ENCODE results near the gene CACNA2D4.
"Not testable (repeated sequence)": the region's sequence is repeated elsewhere in the genome, so short reads cannot be mapped to it uniquely, and the experiment has no call there.

CACNA2D4 gene

DNA sequence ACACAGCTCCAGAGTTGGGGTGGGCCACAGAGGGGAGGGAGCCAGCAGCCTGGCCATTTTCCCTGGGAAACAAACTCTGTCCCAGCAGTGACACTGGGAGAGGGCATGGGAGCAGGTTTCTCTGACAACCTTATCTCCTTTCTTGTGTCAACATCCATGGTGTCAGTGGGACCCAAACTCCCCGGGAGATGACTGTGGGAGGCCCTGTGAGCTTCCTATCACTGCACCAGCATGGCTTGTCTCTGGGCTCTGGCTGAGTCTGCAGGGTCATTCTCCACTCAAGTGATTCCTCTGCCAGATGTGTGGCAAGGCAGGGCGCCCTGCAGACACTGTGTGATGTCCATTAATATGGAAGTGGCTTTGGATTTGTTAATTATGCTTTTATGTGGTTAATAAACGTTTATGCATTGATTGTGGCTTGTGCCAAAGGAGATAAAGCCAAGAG lies 88.0 kb downstream of the CACNA2D4 start:
- no peak for DNase-seq

DNA sequence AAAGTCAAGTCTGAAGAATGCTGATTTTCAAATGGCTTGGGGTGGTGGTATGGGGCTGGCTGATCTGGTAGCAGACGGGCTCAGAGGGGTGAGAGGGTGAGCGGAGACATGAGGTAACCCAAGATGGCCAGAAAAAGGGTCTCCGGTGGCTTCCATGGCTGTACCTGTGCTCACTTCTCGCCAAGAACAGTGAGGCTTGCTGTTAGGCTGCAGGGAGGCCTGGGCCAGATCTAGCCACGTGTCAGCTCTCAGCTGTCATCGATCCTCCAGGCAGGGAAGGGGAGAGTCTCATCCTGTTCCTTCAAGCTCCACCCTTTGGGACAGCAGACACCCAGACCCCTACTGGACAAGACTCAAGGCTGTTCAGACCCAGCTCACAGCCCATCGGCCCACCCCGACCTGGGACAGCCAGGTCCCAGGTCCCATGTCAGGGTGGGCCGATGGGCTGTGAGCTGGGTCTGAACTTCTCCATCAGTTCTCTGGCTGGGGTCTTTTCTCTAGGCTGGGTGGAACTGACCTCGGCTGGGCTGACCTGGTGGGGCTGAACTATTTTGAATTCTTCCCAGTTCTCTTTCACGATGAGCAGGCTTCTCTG lies 89.0 kb downstream of the CACNA2D4 start:
- no peak for DNase-seq

DNA sequence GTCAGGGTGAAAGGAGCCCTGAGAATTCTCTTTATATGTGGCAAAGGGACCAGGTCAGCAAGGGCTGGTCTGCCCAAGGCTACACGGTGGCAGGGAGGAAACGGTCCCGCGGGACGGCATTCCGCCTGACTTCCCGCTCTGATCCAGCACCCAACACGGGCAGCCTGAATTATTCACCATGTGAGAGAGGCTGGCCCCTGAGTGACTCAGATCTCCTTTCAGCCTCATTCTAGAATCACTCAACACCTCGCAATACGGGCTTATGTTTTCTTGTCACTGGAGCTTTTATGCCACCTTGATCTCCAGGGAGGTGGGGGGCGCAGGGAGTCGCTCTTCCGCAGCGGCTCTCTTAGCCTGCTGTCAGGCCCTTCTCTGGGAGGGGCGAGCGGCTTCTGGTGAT lies 89.6 kb downstream of the CACNA2D4 start:
- no peak for DNase-seq

DNA sequence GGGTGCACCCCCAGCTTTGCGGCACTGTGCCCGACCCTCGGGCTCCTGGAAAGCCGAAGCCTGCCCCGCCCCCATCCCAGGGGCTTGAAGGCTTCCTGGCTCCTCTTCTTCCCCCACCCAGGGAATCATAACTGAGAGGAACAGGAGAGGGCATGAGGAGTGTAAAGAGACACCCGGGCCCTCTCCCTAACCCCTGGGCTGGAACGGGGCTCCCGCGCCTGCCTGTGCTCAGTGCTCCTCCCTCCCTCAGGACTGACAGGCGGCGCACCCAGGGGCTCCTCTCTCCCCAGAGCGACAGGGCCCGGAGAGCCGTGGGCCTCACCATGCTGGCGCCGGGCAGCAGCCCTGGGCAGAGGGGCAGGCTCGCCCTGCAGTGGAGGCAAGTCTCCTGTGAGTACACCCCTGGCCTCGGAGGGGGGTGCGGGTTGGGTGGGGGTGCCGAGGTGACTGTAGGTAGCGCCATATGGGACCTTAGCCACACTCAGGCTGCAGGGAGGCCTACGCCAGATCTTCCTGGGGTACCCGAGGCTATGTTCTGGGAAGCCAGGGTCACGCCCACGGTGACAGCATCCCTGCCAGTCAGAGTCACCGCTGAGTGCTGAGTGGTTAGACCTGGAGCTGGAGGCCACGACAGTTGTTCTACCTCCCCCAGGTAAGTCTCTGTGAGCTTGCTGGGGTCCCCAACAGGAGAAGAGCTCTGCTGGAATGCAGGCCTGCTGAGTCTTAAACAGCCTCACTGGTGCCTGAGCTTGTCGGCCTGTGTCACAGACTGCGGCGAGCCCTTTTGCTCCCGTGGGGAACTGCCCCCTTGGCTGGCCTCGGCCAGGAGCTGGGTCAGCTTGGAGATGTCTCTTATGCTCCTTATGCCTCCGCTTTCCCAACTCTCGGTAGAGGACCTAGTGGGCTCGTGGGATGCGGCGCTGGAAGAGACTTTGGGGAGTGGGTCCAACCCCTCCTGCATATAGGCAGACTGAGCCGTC lies 90.3 kb downstream of the CACNA2D4 start:
- no peak for DNase-seq

DNA sequence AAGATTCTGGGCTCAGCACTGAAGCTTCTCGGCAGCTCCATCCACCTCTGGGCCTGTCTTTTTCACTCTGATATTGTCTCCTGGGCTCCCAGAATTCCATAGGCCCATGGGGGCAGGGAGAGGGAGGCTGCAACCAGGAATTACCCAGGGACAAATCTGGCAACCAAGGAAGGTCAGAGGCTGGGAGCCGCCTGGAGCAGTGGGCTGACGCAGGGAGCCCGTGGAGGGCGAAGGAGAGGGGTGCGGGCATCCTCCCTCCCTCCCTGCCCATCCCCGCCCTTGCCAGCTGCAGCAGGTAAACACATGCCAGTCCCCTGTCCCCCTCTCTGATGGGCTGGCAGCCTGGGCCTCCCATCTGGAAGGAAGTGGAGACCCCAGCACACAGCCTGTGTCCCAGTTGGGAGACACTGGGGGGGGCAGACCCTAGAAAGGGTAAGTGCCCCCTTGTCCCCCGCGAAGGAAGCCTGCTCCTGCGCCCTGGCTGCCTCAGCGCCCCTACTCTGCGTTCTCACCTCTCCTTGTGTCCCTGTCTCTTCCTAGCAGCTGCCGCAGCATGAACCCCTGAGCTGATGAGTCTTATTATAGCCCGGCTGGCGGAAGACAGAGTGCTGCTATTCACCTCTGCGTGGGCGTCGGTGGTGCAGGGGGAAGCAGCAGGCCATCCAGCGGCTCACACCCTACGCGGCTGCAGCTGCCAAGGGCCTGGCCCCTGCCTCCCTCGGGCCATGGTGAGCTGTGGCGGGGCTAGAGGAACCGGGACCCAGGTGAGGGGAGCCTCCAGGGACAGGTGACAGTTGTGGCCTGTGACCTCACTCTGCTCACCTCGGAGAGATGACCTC lies 91.4 kb downstream of the CACNA2D4 start:
- no peak for DNase-seq

DNA sequence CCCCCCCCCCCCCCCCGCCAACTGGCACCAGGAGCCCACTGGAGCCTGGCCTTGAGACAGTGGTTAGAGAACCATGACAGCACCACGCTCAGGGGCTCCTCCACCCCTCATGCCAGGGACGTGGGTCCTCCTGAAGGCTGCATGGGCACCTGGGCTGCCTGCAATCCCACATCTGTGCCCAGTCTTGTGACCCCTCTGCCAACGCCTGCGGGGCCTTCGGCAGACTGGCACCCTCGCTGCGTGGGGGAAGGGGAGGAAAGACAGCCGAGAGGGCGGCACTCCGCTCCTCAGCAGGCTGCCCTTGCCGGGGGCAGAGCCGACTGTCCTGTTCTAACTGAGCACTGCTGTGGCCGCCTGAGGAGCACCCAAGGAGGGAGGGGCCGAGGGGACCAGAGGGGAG lies 92.1 kb downstream of the CACNA2D4 start:
- DNase-seq = no peak

DNA sequence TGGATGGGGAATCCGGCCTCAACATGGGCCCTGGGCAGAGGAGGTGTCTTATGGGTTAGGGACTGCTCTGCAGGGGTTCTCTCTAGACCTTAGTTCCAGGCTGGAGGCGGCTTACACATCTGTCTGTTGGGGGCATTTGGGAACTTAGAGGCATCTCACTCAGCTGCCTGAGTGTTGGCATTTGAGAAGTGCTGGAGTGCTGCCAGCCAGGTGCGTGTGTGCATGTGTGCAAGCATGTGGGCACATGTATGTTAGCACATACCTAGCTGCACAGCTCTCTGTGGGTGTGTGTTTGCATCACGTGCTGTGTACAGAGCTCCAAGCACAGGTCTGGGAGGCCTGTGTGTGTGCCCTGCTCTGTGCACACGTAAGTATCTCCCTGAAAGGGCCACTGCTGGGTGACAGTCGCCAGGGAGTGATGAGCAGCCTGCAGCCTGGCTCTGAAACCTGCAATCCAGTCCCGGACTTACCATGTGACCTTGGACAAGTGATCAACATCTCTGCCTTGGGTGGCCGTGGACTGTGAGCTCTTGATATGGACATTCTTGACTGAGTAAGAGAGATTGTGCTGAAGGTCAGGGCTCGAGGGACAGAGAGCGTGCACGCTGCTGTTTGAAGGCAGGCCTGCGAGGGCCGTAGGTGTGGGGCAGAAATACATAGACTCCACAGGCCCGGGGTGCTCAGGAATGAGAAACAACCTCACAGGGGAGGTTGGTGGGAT lies 92.9 kb downstream of the CACNA2D4 start:
- no peak for DNase-seq

DNA sequence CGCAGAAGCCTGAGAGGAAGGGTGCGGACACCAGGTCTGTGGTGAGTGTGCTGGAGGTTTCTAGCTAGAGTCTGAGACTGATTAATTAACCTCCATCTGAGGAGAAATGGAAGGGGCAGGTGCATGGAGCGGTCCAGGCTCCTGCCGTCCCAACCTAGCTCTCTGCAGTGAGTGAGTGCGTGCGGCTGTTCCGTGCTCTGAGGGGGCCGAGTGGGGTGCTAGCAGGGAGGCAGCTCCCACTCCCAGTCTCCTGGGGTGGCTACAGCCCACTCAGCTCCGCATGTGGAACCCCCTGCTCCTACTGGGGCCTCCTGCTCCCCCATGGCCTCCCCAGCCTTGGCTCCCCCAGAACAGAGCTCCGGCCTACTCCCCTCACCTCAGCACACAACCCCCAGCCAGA lies 95.2 kb downstream of the CACNA2D4 start:
- DNase-seq = no peak

DNA sequence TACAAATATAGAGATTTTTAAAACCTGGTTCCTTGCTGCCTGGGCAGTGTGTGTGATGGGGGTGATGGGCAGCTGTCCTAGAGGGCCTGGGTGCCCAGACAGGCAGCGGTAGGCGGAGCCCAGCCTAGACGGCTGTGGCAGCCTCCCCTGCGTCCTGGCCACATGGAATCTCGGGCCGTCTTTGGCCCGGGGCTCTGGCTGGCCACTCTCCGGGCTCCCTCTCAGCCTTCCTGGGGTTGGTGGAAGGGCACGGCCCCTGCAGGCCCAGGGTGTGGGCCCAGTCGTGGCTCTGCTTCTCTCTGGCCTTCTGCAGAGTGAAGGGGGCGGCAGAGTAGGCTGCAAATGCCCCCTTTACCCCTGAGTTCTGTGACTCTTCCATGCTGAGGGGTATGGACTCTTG lies 95.8 kb downstream of the CACNA2D4 start:
- no peak for DNase-seq

DNA sequence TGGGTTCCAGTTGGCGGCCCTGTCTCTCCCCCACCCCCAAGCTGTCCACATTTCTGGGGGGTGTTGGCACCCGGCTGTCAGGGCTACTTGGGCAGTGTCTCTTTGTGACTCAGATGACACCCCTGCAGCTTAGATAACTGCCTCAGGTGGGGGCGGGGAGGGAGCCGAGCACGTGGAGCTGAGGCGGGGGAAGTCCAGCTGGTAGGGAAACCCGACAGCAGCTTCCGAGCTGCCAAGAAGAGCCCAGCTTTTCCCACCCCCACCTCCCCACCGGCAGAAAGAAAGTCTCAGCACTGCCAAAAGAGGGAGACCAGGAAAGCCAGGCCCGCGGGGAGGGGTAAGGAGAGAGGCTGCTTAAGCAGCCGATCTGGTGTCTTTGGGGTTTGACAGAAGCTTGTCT lies 96.6 kb downstream of the CACNA2D4 start:
- DNase-seq = no peak

DNA sequence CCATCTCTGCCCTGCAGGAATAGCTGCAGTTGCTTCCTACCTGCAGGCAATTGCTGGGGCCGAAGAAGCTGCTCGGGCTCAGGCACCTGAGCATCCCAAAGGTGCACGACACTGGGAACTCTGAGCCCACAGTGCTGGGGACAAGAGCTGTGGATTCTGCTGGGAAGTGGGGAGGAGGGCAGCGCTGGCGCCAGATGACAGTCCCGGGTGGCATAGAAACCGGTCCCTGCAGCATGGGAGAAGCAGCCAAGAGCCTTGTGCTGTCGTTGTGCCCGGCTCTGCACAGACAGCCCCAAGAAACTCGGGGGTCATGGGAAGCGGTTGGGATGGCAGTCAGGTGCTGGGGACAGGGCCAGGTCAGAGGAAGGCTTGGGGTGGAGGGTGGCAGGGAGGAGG lies 97.6 kb downstream of the CACNA2D4 start:
- DNase-seq = no peak

DNA sequence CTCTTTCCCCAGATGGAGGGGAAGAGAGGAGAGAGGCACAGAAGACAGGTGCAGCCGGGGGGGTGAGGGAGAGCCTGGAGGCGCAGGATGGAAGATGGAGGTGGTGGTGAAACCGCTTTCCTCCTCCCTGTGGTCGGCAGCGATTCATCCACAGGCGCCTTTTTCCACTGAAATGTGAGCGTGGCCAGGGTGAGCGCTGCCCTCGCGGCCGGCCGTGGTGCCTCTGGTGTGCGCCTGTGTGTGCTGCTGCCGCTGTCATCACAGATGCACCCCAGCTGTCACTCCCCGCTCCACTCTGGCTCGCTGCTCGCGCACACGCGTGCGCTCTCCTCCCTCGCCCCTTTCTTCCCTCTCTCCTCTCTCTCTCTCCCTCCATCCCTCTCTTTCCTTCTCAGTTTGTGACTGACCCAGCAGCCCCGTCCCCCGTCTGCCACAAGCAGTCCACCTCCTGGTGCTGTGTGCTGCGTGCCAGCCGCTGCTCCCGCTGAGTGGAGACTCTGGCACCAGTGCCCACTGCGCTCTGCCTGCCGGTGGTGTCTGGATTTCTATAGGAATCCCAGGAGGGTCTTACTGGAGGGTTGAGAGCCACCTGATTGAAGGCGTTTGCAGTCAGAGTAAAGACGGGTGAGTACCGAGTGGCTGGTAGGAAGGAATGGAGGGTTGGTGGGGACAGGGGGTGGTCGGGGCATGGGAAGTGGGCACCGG lies 98.1 kb downstream of the CACNA2D4 start, which contains the start of gene LRTM2:
Gene LRTM2, plus strand, starts transcription at position 375 of the 705 bp plus-strand sequence. CDS start 7,584 bp downstream, outside the sequence.
- no peak for DNase-seq

DNA sequence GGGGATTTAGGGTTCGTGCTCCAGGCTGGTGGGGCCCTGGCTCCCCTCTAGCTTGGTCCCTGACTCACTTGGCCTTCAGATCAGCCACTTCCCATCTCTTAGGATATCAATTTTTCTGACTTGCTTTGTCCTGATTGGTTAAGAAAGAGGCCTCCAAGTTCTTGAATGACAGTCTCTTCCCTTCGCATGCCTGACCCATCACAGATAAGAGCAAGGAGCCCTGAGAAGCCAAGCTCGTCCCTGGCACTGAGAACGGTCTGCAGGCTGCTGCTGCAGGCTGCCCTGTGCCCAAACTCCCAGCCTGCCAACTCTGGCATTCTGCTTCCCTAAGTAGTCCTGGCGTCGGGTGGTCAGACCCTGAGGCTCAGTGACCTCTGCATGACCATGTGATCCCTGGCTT lies 98.9 kb downstream of the CACNA2D4 start:
- no peak for DNase-seq

DNA sequence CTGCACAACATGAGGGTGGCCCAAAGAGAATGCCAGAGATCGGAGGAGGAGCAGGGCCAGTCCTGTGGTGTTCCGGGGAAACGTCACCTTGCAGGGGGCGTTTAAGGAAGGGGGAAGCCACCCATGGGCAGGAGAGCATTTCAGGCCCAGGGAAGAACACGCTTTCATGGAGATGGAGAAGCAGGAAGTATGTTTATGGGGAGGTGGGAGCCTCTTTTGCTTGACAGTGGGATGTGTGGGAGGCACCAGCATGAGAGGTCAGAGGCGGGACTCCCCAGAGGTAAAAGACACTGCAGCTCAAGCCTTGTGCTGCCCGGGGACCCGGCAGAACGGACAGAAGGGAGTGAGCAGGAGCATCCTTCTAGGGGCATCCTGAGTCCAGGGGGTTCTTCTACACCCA lies 99.4 kb downstream of the CACNA2D4 start:
- DNase-seq = no peak

DNA sequence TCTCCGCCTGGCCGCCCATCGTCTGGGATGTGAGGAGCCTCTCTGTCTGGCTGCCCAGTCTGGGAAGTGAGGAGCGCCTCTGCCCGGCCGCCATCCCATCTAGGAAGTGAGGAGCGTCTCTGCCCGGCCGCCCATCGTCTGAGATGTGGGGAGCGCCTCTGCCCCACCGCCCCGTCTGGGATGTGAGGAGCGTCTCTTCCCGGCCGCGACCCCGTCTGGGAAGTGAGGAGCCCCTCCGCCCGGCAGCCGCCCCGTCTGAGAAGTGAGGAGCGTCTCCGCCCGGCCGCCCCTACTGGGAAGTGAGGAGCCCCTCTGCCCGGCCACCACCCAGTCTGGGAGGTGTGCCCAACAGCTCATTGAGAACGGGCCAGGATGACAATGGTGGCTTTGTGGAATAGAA lies 100.5 kb downstream of the CACNA2D4 start:
- DNase-seq = not testable (repeated sequence)

DNA sequence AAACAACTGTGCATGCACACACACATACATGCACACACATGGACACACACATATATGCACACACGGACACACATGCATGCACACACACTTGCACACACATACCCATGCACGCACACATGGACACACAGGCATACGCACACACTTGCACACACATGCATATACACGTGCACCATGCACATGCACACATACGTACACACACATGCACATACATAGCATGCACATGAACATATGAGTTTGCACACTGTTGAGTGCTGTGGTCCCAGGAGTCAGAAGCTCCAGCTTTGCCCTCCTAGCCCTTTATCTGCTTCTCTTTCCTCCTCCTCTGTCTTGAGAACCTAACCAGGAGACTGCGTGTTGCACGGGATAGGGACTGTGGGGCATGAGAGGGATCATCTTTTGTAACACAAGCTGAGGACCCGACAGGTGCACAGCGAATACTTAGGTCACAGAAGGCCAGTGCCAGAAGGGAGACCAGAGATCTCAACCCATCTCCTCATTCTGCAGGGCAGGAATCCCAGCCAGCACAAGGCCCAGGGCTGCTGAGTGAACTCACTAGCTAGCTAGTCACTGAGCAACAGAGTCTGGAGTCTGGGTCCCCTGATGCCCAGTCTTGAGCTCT lies 101.6 kb downstream of the CACNA2D4 start:
- no peak for DNase-seq

DNA sequence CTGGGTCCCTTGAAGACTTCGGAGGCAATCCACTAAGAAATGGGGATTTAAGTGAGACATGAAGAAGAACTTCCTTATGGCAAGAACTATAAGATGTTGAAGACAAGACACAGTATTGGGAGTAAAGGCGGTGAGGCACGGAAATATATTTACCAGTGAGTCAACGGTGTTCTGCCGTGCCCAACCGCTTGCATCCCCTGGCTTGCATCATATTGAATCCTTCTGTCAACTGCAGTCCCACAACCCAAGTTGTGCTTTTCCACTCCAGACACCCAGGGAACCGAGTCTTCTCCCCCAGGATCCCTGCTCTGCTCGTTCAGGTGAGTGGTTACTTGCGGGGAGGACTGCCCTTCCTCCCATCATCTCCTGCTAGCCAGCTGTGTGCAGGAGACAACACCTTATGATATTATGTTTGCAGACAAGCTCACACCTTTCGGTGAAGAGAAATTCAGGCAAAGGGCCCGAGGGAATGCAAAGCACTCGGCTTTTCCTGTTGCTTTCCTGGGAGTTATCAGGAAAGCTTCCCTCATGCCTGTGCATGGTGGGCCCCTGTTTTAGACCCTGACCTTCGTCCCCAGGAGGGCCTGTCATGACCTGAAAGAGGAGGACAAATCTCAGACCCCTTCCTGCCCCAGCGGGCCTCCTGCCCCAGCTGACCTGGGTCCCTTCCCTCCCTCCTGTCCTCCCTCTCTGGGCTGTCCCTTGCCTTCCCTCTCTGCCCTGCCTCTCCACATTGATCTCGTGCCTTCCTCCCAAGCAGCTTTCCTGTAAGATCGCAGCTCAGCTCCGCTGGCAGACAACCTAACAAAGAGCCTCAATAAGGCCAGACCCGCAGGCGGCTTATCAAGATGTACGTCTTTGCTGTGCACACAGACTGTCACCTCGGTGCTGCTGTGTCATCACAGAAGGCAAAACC lies 102.4 kb downstream of the CACNA2D4 start:
- no peak for DNase-seq

DNA sequence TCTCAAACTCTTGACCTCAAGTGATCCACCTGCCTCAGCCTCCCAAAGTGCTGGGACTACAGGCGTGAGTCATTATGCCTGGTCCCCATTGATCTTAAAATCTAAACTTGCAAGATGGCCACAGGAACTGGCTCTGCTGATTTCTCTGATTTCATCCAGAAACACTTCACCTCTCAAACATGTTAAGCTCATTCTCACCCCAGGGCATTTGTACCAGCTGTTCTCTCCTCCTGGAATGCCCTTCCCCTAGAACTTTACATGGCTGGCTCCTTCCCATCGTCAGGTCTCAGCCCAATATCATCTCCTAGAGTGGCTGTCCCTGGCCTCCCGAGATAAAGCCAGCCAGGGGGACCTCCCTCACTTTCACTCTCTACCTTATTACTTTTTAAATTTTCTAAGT lies 103.3 kb downstream of the CACNA2D4 start:
- DNase-seq = no peak

DNA sequence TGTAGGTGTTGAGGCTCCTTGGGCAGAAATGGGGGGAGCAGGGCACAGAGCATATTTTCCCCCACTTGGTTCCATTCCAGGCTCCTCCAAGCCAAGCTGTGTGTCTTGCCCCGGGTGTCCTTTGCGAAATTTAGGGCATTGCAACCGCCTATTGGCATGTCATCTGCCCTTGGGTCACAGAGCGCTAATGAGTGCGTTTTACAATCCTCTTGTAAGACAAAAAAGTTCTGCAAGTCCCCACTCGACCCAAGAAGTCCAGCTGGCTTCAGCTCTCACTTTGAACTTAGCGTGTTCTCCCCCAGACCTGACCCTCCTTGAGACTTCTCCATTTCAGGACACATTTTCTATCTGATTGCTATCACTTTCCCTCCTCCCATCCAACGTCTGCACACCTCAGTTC lies 104.2 kb downstream of the CACNA2D4 start:
- no peak for DNase-seq

DNA sequence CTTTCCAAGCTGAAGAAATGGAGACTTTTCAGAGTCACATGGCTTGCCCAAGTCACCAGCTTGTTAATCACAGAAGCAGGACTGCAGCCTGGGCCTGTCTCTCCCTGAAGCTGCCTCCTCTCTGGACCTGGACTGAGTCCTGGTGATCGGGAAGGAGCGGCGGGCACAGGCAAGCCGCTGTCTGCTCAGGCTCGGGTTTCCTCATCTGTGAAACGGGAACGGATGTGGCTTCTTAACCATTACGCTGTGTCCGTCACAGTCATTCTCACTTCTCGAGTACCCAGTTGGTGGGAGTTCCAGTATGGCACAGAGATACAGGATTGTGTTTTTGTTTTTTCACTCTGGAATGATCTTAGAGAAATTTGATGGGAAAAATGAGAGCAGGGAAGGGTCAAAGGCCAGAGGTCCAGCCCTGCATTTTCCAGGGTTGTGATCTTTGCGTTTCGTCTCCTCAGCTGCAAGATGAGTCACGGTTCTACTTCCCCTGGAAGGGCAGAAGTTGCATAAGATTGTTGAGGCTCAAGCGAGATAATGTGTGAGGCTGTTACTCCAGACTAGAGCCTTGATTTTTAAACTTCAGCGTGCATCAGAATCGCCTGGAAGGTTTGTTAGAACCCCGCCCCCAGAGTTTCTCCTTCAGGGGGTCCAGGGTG lies 105.7 kb downstream of the CACNA2D4 start:
- DNase-seq = peak; percentile 86 to 96

Measured in AML-193 (cell line).